Thymus (tissue), 11 donors: Measurements from ENCODE around the gene IHH. TPM values are rescaled to one million over a fixed set of nuclear protein-coding genes. Genes with fewer than 3 reads are reported as not detected.
A peak's percentile ranks its signal among the peaks of the same experiment; 100 is the strongest.

Source experiments
- DNase-seq, 9 donors: peaks; one replicate each; pipeline ENCODE4 v3.0.0-alpha.2; 2013; ENCODE audit warnings: low spot score in 9 of 9, low read depth in 6 of 9, missing footprints in 1 of 9
- H3K27ac ChIP-seq, 2 donors: one replicate each; pipeline ENCODE4 v1.5.1; 2013; ENCODE audit warnings: control low read depth in 1 of 2, low read depth in 1 of 2, low read length in 1 of 2, mild to moderate bottlenecking in 1 of 2, moderate library complexity in 1 of 2
- H3K27me3 ChIP-seq, 2 donors: one replicate each; pipeline ENCODE4 v1.5.1; 2013; ENCODE audit warnings: low read length in 1 of 2; ENCODE audit not compliant: control insufficient read depth in 2 of 2, insufficient read depth in 1 of 2
- H3K36me3 ChIP-seq, 2 donors: one replicate each; pipeline ENCODE4 v1.5.1; 2013; ENCODE audit warnings: low read length in 1 of 2, mild to moderate bottlenecking in 1 of 2, moderate library complexity in 1 of 2; ENCODE audit not compliant: control insufficient read depth in 2 of 2, insufficient read depth in 2 of 2
- H3K4me1 ChIP-seq, 2 donors: one replicate each; pipeline ENCODE4 v1.5.1; 2013; ENCODE audit warnings: low read length in 2 of 2; ENCODE audit not compliant: control insufficient read depth in 2 of 2, insufficient read depth in 2 of 2
- H3K4me3 ChIP-seq, 2 donors: one replicate each; pipeline ENCODE4 v1.5.1; 2013; ENCODE audit warnings: low read length in 2 of 2, control low read depth in 1 of 2, mild to moderate bottlenecking in 1 of 2
- H3K9me3 ChIP-seq, 2 donors: one replicate each; pipeline ENCODE4 v1.5.1; 2013; ENCODE audit warnings: low read length in 1 of 2, mild to moderate bottlenecking in 1 of 2; ENCODE audit not compliant: control insufficient read depth in 2 of 2, insufficient read depth in 1 of 2
- WGBS: extraction: QIAGEN DNeasy Blood & Tissue Kit; methylation state at CpG from one replicate; pipeline ENCODE4 v1.1.7; 2013; 5-methylcytosine and 5-hydroxymethylcytosine counted together
- polyA plus RNA-seq: library from polyadenylated mRNA; stranded (reverse); fragments of 200-250 nt; gene quantifications from one replicate; pipeline ENCODE4 v1.2.3, GENCODE V29; 2013
- total RNA-seq: library from RNA; stranded (reverse); fragments of 120-200 nt; gene quantifications from one replicate; pipeline ENCODE4 v1.2.4, GENCODE V29; 2013
- donor health status: healthy.

Gene IHH
- total and polyA plus RNA-seq, 2 donors, result 0.05 to 0.18 TPM

GRCh38 chr2:219032051-219032745 is 28.5 kb downstream of the IHH start:
- Histone ChIP-seq H3K27me3 (peaks cover 0 to 36% of the 10 kb centered on the region in 2 donors), H3K9me3 (peaks cover 0 to 3% of the 10 kb centered on the region in 2 donors), H3K4me1 (no peaks in the 10 kb centered on the region), H3K36me3 (no peaks in the 10 kb centered on the region), H3K4me3 (no peak overlapping the region), H3K27ac (no peak overlapping the region)
- WGBS, result 92% methylated on average over 23 of the region's 23 CpGs
- no peak for DNase-seq

GRCh38 chr2:219031005-219031738 is 29.5 kb downstream of the IHH start:
- peaks cover 0 to 40% of the 10 kb centered on the region in 2 donors for H3K27me3 ChIP-seq
- H3K36me3 ChIP-seq, result no peaks in the 10 kb centered on the region
- H3K4me1 ChIP-seq, result no peaks in the 10 kb centered on the region
- H3K4me3 ChIP-seq, result no peak overlapping the region
- H3K9me3 ChIP-seq, result peaks cover 0 to 3% of the 10 kb centered on the region in 2 donors
- no peak overlapping the region for H3K27ac ChIP-seq
- WGBS, result 93% methylated on average over 21 of the region's 21 CpGs
- DNase-seq, result no peak

GRCh38 chr2:219030177-219030940 is 30.4 kb downstream of the IHH start:
- H3K36me3 ChIP-seq, result no peaks in the 10 kb centered on the region
- 90% methylated on average over 16 of the region's 16 CpGs for WGBS
- H3K4me1 ChIP-seq, result no peaks in the 10 kb centered on the region
- no peak overlapping the region for H3K4me3 ChIP-seq
- peaks cover 0 to 37% of the 10 kb centered on the region in 2 donors for H3K27me3 ChIP-seq
- H3K9me3 ChIP-seq, result no peaks in the 10 kb centered on the region
- no peak overlapping the region for H3K27ac ChIP-seq
- DNase-seq, result no peak

- DNase-seq, result peak; percentile 27 to 76 (median 55)
- Histone ChIP-seq H3K27me3 (peaks cover 0 to 39% of the 10 kb centered on the region in 2 donors), H3K9me3 (no peaks in the 10 kb centered on the region), H3K27ac (no peak overlapping the region), H3K4me3 (no peak overlapping the region), H3K4me1 (no peaks in the 10 kb centered on the region), H3K36me3 (no peaks in the 10 kb centered on the region)
- 52% methylated on average over 9 of the region's 9 CpGs for WGBS
Measured at GRCh38 chr2:219029829-219030165, 30.9 kb downstream of the IHH start.

- H3K27ac ChIP-seq, result no peak overlapping the region
- DNase-seq, result no peak
- H3K4me3 ChIP-seq, result no peak overlapping the region
- peaks cover 0 to 39% of the 10 kb centered on the region in 2 donors for H3K27me3 ChIP-seq
- WGBS, result 85% methylated on average over 13 of the region's 13 CpGs
- no peaks in the 10 kb centered on the region for H3K4me1 ChIP-seq
- no peaks in the 10 kb centered on the region for H3K36me3 ChIP-seq
- H3K9me3 ChIP-seq, result no peaks in the 10 kb centered on the region
Measured at GRCh38 chr2:219028996-219029828, 31.5 kb downstream of the IHH start.

GRCh38 chr2:219028141-219028540 is 32.6 kb downstream of the IHH start:
- no peaks in the 10 kb centered on the region for H3K9me3 ChIP-seq
- DNase-seq, result no peak
- no peak overlapping the region for H3K4me3 ChIP-seq
- H3K4me1 ChIP-seq, result no peaks in the 10 kb centered on the region
- H3K36me3 ChIP-seq, result no peaks in the 10 kb centered on the region
- H3K27me3 ChIP-seq, result peaks cover 0 to 43% of the 10 kb centered on the region in 2 donors
- WGBS, result 80% methylated on average over 5 of the region's 5 CpGs
- no peak overlapping the region for H3K27ac ChIP-seq

- Histone ChIP-seq H3K27ac (no peak overlapping the region), H3K27me3 (peaks cover 0 to 43% of the 10 kb centered on the region in 2 donors), H3K4me3 (no peak overlapping the region), H3K9me3 (no peaks in the 10 kb centered on the region), H3K36me3 (no peaks in the 10 kb centered on the region), H3K4me1 (no peaks in the 10 kb centered on the region)
- no peak for DNase-seq
- 95% methylated on average over 22 of the region's 22 CpGs for WGBS
Measured at GRCh38 chr2:219027511-219028055, 33.1 kb downstream of the IHH start.

- no peak for DNase-seq
- H3K27me3 ChIP-seq, result peaks cover 0 to 38% of the 10 kb centered on the region in 2 donors
- H3K36me3 ChIP-seq, result no peaks in the 10 kb centered on the region
- H3K4me3 ChIP-seq, result no peak overlapping the region
- H3K9me3 ChIP-seq, result no peaks in the 10 kb centered on the region
- WGBS, result 87% methylated on average over 7 of the region's 7 CpGs
- no peak overlapping the region for H3K27ac ChIP-seq
- H3K4me1 ChIP-seq, result no peaks in the 10 kb centered on the region
Measured at GRCh38 chr2:219026946-219027345, 33.8 kb downstream of the IHH start.
